Measurements from ENCODE around the gene UMAD1. TPM values are rescaled to one million over a fixed set of nuclear protein-coding genes. Genes with fewer than 3 reads are reported as not detected.

UMAD1 gene
- total RNA-seq, 4 donors from 2014 or later, result 9.4 to 17.8 (median 12.1) TPM

GRCh38 chr7:7652798-7653540 is 12.4 kb downstream of the UMAD1 start:
- TF ChIP-seq CTCF (IDR thresholded peaks at IDR 0.05; ENCODE audit: low read depth), result no peak

- TF ChIP-seq CTCF (IDR thresholded peaks at IDR 0.05; ENCODE audit: low read depth), result no peak
These were observed 13.1 kb downstream of the UMAD1 start for GRCh38 chr7:7653593-7654187.

- TF ChIP-seq CTCF (IDR thresholded peaks at IDR 0.05; ENCODE audit: low read depth), result no peak
These were observed 14.6 kb downstream of the UMAD1 start for GRCh38 chr7:7654964-7655715.

GRCh38 chr7:7662527-7662926 is 22.0 kb downstream of the UMAD1 start:
- TF ChIP-seq CTCF (IDR thresholded peaks at IDR 0.05; ENCODE audit: low read depth), result no peak

- TF ChIP-seq CTCF (IDR thresholded peaks at IDR 0.05; ENCODE audit: low read depth), result no peak
These were observed 23.7 kb downstream of the UMAD1 start for GRCh38 chr7:7664291-7664690.

- TF ChIP-seq CTCF (IDR thresholded peaks at IDR 0.05; ENCODE audit: low read depth), result no peak
These were observed 24.5 kb downstream of the UMAD1 start for GRCh38 chr7:7665031-7665430.

GRCh38 chr7:7667187-7667586 is 26.6 kb downstream of the UMAD1 start:
- TF ChIP-seq CTCF (IDR thresholded peaks at IDR 0.05; ENCODE audit: low read depth), result no peak
